HG03558 (cell line): ENCODE measurements around the gene NUAK2.

ENCODE experiments used
- ATAC-seq: cut with Tn5 transposase; IDR thresholded peaks from one replicate; pipeline ENCODE4 v1.9.1; 2021; ENCODE audit warnings: moderate number of reproducible peaks; ENCODE audit not compliant: unreplicated experiment; ENCODE audit errors: extremely low read depth

NUAK2 gene

DNA sequence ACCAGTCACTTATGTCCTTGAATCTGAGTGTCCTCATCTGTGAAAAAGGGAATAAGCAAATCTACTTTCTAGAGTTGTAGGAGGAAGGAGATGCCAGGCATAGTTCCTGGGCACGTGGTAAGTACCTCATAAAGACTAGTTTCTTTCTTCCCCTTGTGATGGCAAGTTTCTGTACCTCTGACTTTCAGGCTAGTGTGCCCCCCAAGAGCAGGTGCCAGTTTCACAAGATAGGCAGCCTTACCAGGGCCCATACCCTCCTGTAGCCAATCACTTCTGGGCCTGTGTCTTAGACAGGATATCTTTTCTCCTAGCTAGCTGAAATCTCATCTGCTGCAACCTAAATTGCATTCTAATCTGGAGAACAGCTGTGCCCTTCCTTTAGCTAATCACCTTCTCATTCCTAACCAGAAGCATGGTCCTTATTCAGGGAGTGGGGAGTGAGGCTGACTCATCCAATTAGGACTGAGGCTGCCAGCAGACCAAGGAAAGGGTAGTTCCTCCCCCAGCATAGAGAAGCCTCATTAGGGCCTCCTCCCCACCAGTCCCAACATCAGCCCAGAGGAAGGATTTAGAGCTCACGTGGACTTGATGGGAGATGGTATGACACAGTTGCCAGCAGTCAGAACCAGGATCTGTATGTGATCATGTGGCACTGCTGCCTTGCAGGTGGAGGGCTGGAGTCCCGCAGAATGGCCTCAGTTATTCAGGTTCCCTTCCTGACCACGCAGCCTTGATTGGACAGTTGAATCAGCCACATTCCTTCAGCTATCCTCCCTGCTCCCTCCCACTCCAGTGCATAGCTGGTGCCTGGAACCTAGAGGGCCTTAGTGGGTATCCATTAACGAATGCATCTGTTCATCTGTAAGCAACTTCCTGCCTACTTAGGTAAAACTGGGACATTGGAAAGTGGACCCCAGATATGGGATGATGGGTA is 27.3 kb upstream of the NUAK2 start:
- no peak for ATAC-seq

DNA sequence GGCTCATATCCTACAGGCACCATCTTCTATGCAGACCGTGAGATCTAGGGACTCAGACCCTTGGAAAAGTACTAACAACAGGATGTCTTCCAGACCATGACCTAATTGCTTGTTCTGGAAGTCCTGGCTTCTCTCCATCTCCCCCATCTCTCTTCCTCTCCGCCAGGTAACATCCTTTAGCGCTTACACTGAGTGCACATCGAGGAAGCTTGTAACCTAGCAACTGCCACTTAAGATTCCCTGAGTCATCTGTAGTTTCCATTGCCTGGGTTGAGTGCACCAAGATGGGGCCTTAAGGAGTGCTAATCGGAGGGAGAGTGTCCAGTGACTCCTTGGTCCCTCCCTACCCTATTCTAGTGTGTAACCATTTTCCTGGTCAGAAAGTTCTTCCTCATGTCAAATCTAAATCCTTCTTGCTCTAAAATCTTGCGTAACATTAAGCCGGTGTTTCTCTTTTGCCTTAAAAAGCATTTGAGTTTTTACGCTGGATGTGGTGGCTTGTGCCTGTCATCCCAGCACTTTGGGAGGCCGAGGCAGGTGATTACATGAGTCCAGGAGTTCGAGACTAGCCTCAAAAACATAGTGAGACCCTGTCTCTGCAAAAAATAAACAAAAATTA is 25.5 kb upstream of the NUAK2 start:
- ATAC-seq, result no peak

GRCh38 chr1:205345761-205346160 is 24.2 kb upstream of the NUAK2 start:
- ATAC-seq, result no peak

DNA sequence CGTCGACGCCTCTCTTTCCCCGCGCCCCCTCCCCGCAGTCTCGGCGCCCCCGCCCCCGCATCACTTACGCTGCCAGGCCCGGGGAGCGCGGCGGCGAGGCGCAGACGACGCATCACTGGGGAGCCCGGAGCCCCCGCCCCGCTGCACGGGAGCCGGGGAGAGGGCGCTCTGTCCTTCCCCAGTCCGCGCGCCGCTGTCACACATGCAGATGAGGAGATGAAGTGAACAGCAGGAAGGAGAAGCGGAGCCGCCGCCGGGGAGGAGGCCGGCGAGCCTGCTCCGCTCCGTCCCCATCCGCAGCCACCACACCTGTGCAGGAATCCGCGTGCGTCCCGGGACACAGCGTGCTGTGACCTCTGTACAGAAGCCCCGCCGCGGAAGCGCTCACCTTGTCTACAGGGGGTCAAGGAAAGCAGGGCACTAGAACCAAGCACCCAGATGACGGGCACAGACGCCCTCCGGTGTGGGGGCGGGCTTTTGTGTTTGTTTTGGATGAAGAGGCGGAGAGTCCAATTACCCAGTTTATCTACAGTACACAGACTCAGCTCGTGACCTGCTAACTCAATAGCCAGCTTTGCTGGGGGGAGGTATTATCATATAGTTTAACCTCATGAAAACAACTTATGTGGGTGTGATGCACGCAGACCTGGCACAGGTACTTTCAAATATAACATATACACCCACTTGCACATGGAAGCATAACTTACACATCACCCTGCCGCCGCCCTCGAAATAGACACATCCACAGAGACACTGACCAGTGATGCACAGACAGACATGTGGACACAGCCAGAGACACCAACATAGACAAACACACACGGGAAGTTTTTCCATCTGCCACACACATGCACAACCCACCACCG is 22.8 kb upstream of the NUAK2 start:
- ATAC-seq, result no peak

GRCh38 chr1:205343431-205344065 is 22.0 kb upstream of the NUAK2 start:
- ATAC-seq, result no peak

DNA sequence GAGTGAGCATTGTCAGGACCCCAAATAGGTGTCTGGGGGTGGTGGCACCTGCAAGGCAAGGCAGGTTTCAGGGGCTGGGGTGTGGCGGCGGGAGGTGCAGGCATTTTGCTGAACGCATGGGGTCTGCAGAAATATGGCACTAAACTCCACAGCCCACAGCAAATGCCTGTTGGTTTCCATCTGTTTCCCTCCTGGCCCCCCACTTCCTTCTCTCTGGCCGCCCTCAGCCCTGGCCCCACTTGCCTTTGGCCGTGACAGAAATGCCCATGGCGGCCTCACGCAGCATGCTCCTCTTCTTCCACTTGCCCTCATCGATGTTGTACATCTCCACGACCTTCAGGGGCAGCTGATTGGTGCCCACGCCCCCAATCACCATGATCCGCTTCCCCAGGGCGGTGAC is 21.4 kb upstream of the NUAK2 start:
- ATAC-seq, result no peak

DNA sequence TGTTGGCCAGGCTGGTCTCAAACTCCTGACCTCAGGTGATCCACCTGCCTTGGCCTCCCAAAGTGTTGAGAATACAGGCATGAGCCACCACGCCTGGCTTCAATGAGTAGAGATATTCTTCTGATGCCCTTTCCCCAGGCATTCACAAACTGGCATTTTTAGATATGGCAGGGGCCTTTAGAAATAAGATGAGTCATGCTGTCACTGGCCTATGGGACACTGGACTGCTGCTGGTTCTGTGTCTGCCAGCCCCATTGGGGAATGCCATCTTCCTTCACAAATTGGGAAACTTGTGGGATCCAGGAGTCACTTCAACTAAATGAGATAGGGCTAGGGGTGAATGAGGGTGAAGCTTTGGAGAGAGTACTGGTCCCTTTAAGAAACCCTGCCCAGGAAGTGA is 19.1 kb upstream of the NUAK2 start:
- no peak for ATAC-seq

- no peak for ATAC-seq
Measured at GRCh38 chr1:205339717-205340116, 18.2 kb upstream of the NUAK2 start.

- no peak for ATAC-seq
Measured at GRCh38 chr1:205339197-205339702, 17.7 kb upstream of the NUAK2 start.

- no peak for ATAC-seq
Measured at GRCh38 chr1:205338011-205338410, 16.5 kb upstream of the NUAK2 start.

GRCh38 chr1:205337481-205337880 is 15.9 kb upstream of the NUAK2 start:
- ATAC-seq, result no peak

DNA sequence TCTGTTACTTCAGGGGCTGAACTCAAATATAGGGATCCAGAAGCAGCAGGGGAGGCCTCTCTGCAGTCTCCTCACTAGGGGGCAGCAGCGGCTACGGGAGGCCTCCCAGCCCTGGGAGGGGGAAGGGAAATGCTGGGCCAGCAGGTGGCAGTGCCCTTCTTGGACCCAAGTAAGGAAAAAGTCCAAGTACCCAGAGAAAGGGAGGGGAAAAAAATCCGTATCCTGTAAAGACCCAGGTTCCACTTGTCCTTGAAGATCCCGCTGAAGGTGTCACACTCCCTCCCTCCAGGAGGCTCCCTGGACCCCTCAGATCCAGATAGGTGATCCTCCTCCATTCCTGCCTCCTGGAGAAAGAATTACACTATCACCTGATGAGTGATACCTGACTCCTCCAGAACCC is 14.1 kb upstream of the NUAK2 start:
- ATAC-seq, result no peak

GRCh38 chr1:205332015-205332791 is 10.7 kb upstream of the NUAK2 start:
- ATAC-seq, result no peak

DNA sequence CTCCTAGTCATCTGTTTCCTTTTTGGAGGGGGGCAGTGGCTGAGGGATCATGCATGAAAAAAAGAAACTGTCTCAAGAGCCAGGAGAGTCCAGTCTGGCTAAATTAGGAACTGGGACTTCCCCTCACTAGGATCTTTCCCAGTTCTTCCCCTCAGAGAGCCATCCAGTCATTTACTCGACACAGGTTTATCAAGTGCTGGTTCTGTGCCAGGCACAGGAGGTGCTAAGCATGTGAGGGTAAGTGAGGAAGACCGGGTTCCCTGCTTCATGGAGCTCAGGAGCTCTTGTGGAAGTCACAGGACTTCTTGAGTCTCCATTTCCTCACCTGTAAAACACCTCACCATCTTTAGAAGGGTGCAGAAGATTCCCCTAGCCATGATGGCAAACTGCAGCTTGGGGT is 8.6 kb upstream of the NUAK2 start:
- no peak for ATAC-seq

- no peak for ATAC-seq
Measured at GRCh38 chr1:205329719-205330118, 8.2 kb upstream of the NUAK2 start.

DNA sequence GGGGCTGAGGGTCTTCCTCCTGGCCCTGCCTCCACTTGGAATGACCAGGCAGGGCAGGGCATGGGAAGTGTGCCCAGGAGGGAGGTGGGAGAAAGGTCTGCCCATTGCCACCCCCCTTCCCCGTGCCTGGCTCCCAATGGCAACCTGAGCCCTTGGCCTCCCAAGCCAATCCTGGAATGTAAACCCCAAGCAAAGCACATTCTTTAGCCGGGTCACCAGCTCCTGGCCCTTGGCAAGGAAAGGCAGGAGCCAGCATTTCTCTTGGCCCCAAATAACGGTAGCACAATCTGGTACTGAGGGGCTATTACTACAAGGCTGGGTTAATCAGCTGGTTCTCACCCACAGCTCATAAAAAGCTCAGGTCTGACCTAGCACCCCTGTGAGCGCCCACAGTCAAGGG is 6.9 kb upstream of the NUAK2 start:
- ATAC-seq, result no peak

DNA sequence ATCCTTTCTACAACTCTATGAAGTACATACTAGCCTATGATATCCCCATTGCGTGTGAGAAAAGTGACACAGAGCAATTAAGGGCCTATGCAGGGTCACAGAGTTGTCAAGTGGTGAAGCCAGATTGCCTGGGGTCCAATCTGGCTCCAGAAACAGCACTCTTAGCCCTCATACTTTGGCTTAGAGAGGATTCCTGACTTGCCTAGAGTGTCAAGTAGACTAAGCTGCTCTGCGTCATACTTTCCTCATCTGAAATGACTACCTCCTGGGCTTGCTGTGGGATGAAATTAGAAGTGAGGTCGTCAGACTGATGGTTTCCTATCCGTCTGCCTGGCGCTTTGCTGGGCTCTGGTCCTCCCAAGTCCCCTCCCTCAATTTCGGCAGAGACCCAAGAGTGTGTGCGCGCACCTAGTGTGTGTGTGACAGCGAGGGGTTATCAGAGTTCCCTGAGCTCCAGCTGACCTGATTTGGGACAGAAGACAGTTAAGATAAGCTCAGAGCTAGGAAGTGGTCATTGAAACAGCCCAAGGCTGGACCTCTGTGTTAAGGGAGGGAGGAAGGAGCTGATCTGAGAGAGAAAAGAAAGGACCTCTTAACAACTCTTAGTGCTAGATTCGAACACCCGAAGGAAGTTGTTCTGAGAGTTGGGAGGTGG is 5.4 kb upstream of the NUAK2 start:
- no peak for ATAC-seq

GRCh38 chr1:205325334-205325884 is 3.9 kb upstream of the NUAK2 start:
- no peak for ATAC-seq

- no peak for ATAC-seq
Measured at GRCh38 chr1:205324781-205325180, 3.2 kb upstream of the NUAK2 start.
